ENCODE data around the gene H2AZ2. TPM values are rescaled to one million over a fixed set of nuclear protein-coding genes. Genes with fewer than 3 reads are reported as not detected.
"Not testable (repeated sequence)": the region's sequence is repeated elsewhere in the genome, so short reads cannot be mapped to it uniquely, and the experiment has no call there.

Gene H2AZ2
- total RNA-seq, 8 experiments from 2014 or later = 58.6 to 270 (median 130) TPM

GRCh38 chr7:44787762-44788161, 60.1 kb downstream of the H2AZ2 start:
- Histone ChIP-seq H3K4me1 (replicated peaks in 1 of 2) (no peaks in the 10 kb centered on the region), H3K27ac (no peak overlapping the region), H3K4me3 (no peak overlapping the region)
- in situ Hi-C loops (cut with MboI; ENCODE audit: low pct_unique_long_range_greater_than_20kb in 2 of 9, low sequenced_read_pairs in 9 of 9, unreplicated experiment in 9 of 9) = no loop called here
- 67 to 100% (median 81%) methylated on average over 1 to 3 of the region's 3 CpGs; no CpG with 5 or more reads in 2 of the 10 experiments for WGBS, 10 experiments
- ATAC-seq (replicated peaks in 6 of 8) = no peak

- no peak for ATAC-seq (replicated peaks in 6 of 8)
- Histone ChIP-seq H3K4me1 (replicated peaks in 1 of 2) (no peaks in the 10 kb centered on the region), H3K4me3 (no peak overlapping the region), H3K27ac (no peak overlapping the region)
- in situ Hi-C loops (cut with MboI; ENCODE audit: low pct_unique_long_range_greater_than_20kb in 2 of 9, low sequenced_read_pairs in 9 of 9, unreplicated experiment in 9 of 9) = no loop called here
- WGBS, 10 experiments = 20 to 92% (median 80%) methylated on average over 1 to 3 of the region's 4 CpGs; no CpG with 5 or more reads in 6 of the 10 experiments
Measured at GRCh38 chr7:44787041-44787440, 60.8 kb downstream of the H2AZ2 start.

DNA sequence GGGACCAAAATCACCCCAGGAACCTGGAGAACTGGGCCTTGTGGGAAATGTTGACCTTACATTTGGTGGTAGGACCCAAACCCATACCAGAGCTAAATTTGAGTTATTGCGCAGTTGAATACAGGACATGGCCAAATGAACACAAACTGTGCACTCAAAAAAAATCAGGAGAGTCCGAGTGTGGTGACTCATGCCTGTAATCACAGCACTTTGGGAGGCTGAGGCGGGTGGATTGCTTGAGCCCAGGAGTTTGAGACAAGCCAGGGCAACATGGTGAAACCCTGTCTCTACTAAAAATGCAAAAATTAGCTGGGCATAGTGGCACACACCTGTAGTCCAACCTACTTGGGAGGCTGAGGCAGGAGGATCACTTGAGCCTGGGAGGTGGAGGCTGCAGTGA, 62.7 kb downstream of the H2AZ2 start:
- 60 to 100% (median 85%) methylated on average over 1 to 3 of the region's 3 CpGs; no CpG with 5 or more reads in 4 of the 10 experiments for WGBS, 10 experiments
- in situ Hi-C loops (cut with MboI; ENCODE audit: low pct_unique_long_range_greater_than_20kb in 2 of 9, low sequenced_read_pairs in 9 of 9, unreplicated experiment in 9 of 9); ATAC-seq (replicated peaks in 6 of 8): not testable (repeated sequence)

GRCh38 chr7:44784364-44784763, 63.5 kb downstream of the H2AZ2 start:
- in situ Hi-C loops (cut with MboI; ENCODE audit: low pct_unique_long_range_greater_than_20kb in 2 of 9, low sequenced_read_pairs in 9 of 9, unreplicated experiment in 9 of 9) = no loop called here
- ATAC-seq (replicated peaks in 6 of 8) = no peak
- 50 to 80% (median 60%) methylated on average over 1 of the region's 1 CpG; no CpG with 5 or more reads in 7 of the 10 experiments for WGBS, 10 experiments

More for the DNA sequence above, 62.7 kb downstream of the H2AZ2 start:
- H3K4me3 ChIP-seq; H3K4me1 ChIP-seq (replicated peaks in 1 of 2); H3K27ac ChIP-seq: not testable (repeated sequence)

GRCh38 chr7:44783407-44783806, 64.5 kb downstream of the H2AZ2 start:
- H3K4me3 ChIP-seq = no peak overlapping the region
- in situ Hi-C loops (cut with MboI; ENCODE audit: low pct_unique_long_range_greater_than_20kb in 2 of 9, low sequenced_read_pairs in 9 of 9, unreplicated experiment in 9 of 9) = no loop called here
- no peaks in the 10 kb centered on the region for H3K4me1 ChIP-seq (replicated peaks in 1 of 2)
- no peak for ATAC-seq (replicated peaks in 6 of 8)
- H3K27ac ChIP-seq = no peak overlapping the region

More at GRCh38 chr7:44784364-44784763, 63.5 kb downstream of the H2AZ2 start:
- H3K27ac ChIP-seq = no peak overlapping the region
- no peaks in the 10 kb centered on the region for H3K4me1 ChIP-seq (replicated peaks in 1 of 2)
- no peak overlapping the region for H3K4me3 ChIP-seq

GRCh38 chr7:44782460-44782859, 65.4 kb downstream of the H2AZ2 start:
- ATAC-seq (replicated peaks in 6 of 8) = no peak
- WGBS, 10 experiments = 80 to 100% methylated on average over 1 of the region's 1 CpG; no CpG with 5 or more reads in 8 of the 10 experiments
- H3K4me3 ChIP-seq = no peak overlapping the region
- in situ Hi-C loops (cut with MboI; ENCODE audit: low pct_unique_long_range_greater_than_20kb in 2 of 9, low sequenced_read_pairs in 9 of 9, unreplicated experiment in 9 of 9) = no loop called here
- H3K27ac ChIP-seq = no peak overlapping the region
- H3K4me1 ChIP-seq (replicated peaks in 1 of 2) = no peaks in the 10 kb centered on the region

Other genes with a start within 250 kb of the H2AZ2 start
- 10 to 100 TPM; 27.1 to 89.0 (median 39.9) TPM for gene OGDH, start 241.5 kb downstream of the H2AZ2 start, total RNA-seq
- 10 to 100 TPM; 11.6 to 69.4 (median 22.0) TPM for gene ZMIZ2, start 99.2 kb downstream of the H2AZ2 start, total RNA-seq
- gene PPIA, start 51.4 kb downstream of the H2AZ2 start, total RNA-seq = 1,000 to 10,000 TPM in 6 of 8 experiments, 100 to 1,000 TPM in 2; 998 to 3,221 (median 1,696) TPM
- gene PURB, start 37.4 kb upstream of the H2AZ2 start, total RNA-seq = 10 to 100 TPM in 7 of 8 experiments, 1 to 10 TPM in 1; 9.0 to 41.3 (median 13.7) TPM
- 1 to 10 TPM in 1 of 8 experiments, under 1 TPM in 7; 0.11 to 1.4 (median 0.46) TPM for gene MYO1G, start 130.9 kb upstream of the H2AZ2 start, total RNA-seq
- gene CCM2, start 152.1 kb upstream of the H2AZ2 start, total RNA-seq = 10 to 100 TPM; 20.7 to 40.2 (median 27.3) TPM
- gene NACAD, start 240.9 kb upstream of the H2AZ2 start, total RNA-seq = 10 to 100 TPM in 5 of 8 experiments, 1 to 10 TPM in 3; 2.9 to 19.8 (median 11.6) TPM